HG03575 (cell line): ENCODE data around the gene HMBS.
A peak's percentile ranks its signal among the peaks of the same experiment; 100 is the strongest.

Experiments used
- ATAC-seq: cut with Tn5 transposase; IDR thresholded peaks from one replicate; pipeline ENCODE4 v1.9.1; 2021; ENCODE audit not compliant: unreplicated experiment, insufficient number of reproducible peaks, low FRiP score; ENCODE audit errors: extremely low read depth

HMBS gene

DNA sequence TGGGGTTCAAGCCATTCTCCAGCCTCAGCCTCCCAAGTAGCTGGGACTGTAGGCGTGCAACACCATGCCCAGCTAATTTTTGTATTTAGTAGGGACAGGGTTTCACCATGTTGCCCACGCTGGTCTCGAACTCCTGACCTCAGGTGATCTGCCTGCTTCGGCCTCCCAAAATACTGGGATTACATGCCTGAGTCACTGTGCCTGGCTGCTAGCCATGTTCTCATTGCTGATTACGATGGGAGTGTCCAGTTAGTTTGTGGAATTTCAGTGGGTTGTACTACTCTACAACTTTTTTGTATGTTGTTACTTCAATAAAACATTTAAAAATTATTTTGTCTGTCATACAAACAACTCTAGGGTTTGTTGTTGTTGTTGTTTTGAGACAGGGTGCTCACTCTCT is 21.9 kb upstream of the HMBS start:
- ATAC-seq: no peak

DNA sequence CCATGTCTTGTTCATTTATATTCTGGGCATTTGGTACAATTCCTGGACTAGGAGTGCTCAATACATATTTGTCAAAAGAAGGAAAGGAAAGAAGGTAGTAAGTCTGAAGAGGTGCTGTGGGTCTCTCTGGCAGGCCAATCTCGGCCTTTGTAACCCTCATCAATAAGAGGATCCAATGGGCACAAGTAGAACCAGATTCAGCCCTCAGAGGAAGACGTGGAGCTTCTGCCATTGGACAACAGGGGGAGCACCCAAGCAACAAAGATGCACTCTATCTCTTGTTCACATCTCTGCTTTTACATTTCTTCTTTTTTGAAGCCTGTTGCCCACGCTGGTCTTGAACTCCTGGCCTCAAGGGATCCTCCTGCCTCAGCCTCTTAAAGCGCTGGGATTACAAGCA is 19.3 kb upstream of the HMBS start:
- ATAC-seq: no peak

DNA sequence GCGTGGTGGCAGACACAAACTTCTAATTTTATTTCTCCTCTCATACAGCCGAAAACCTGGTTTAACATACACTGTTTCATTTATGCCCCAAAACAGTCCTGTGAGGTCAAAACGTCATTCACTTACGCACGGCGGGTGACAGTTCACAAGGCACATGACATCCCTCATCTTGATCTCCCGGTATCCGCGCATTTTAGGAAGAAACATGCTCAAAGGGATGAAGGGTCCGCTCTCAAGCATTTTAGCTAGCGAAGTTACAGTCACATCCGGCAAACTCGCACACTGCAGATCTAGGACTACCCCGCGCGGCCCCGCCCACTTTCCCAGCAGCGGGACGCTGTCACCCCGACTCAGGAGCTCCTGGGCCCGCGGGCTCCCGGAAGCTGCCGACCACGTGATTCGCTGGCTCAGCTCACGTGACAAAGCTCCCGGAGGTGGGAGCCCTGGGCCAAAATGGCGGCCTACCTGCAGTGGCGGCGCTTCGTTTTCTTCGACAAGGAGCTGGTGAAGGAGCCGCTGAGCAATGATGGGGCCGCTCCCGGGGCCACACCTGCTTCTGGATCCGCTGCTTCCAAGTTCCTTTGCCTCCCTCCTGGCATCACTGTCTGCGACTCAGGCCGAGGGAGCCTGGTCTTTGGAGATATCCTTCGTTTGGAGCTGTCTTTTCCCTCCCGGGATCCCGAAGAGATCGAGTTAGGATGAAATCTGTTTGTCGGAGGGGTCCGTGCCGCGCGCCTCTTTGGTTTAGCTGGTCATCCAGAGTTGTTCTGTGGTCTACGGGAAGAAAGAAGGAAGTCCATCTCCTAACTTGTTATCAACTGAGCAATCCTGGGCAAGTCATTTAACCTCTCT is 17.1 kb upstream of the HMBS start, which contains the start of gene VPS11:
TSS of gene VPS11 (plus strand) at position 448 of the 852 bp plus-strand sequence. CDS start at position 454, 6 bp downstream.
- ATAC-seq: peak; percentile 59

DNA sequence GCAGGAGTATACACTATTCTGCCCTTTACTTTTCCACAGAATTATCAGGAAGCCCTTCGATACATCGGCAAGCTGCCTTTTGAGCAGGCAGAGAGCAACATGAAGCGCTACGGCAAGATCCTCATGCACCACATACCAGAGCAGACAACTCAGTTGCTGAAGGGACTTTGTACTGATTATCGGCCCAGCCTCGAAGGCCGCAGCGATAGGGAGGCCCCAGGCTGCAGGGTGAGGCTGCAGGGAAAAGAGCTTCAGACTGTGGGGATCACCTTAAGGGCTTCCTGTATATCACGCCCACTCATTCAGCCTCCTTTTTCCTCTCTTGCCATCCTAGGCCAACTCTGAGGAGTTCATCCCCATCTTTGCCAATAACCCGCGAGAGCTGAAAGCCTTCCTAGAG is 6.8 kb upstream of the HMBS start:
- no peak for ATAC-seq

DNA sequence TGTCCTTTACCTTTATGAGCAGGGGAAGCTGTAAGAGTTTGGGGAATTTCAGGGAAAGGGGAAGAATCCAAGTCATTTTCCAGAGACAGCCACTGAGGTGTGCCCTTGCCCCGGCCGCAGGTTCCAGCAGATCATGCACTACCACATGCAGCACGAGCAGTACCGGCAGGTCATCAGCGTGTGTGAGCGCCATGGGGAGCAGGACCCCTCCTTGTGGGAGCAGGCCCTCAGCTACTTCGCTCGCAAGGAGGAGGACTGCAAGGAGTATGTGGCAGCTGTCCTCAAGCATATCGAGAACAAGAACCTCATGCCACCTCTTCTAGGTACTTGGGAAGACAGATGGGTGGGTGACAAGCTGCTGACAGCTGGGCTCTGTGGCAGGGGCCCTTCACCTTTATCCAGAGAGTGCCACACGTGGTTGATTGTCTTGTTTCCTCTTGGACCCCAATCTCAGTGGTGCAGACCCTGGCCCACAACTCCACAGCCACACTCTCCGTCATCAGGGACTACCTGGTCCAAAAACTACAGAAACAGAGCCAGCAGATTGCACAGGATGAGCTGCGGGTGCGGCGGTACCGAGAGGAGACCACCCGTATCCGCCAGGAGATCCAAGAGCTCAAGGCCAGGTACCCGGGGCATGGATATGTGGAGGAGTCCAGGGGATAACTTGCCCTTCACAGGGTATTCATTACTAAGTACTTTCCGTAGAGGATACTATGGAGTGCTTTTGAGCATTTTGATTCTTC is 5.8 kb upstream of the HMBS start:
- ATAC-seq: no peak

DNA sequence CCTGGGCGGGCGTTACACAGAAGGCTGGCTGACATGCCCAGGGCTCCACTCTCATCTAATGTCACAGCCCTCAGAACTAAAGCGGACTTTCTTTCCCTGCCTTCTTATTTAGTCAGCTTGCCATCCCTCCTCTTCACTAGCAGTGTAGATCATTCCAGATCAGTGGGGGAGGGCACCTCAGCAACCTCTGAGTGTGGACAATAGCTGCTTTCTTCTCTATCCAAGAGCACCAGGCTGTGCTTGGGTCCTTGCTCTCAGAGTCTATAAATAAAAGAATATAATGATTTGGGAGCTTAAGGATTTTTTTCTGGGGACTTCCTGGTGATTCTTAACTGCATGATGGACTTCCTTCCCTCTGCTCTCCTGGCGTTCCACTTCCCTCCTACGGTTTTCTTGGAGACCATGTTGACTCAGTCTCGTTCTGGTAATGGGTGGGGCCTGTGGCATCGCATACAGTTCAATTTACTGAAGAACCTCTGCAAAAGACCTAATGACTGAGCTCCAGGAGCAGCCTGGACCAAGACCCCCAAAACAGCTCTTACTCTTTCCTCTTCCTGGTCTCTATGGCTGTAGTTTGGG is 2.9 kb upstream of the HMBS start:
- ATAC-seq: no peak

DNA sequence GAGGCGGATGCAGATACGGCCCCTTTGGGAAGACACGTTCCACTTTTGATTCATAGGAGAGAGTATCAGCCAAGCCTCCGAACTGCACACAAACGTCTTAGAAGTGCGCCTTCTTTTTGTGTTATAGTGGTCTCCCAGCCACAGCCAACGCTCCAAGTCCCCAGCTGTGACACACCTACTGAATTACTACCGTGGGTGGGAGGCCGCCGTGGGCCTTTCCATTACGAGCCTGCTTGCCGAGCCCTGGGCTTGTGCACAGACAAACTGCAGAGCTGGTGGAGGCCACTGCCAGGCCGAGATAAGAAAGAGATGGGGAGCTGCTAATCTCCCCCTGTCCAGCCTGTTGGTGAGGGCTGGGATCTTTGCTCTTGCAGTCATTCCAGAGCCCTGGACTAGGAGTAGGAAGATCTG is 761 bp downstream of the HMBS start:
- no peak for ATAC-seq

DNA sequence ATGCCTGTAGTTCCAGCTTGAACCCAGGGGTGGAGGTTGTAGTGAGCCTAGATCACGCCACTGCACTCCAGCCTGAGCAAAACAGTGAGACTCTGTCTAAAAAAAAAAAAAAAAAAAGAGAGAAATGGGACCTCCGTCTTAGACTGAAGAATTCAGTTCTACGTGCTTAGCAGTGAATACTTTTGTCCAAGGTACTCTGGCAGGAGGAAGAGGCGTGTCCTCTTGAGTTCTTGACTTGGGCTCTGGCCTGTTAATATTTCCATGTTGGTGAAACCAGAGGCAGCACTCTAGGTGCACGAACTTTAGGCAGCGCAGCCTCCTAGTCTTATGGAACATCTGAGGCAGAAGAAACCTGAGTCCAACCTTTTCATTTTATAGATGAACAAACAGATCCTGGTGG is 2.4 kb downstream of the HMBS start:
- no peak for ATAC-seq

DNA sequence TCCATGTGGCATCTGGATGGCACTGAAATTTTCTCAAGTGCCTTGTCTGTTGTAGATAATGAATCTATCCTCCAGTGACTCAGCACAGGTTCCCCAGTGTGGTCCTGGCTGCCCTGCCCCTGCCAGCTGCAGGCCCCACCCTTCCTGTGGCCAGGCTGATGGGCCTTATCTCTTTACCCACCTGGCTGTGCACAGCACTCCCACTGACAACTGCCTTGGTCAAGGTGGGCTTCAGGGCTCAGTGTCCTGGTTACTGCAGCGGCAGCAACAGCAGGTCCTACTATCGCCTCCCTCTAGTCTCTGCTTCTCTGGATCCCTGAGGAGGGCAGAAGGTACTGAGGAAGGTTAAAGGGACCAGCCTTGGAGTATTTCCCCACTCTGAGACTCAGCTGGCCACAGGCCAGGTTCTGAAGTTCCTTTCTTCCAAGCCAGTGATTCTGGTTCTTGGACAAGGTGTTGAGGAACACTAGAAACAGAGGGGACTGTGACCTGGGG is 3.1 kb downstream of the HMBS start:
- ATAC-seq: no peak

DNA sequence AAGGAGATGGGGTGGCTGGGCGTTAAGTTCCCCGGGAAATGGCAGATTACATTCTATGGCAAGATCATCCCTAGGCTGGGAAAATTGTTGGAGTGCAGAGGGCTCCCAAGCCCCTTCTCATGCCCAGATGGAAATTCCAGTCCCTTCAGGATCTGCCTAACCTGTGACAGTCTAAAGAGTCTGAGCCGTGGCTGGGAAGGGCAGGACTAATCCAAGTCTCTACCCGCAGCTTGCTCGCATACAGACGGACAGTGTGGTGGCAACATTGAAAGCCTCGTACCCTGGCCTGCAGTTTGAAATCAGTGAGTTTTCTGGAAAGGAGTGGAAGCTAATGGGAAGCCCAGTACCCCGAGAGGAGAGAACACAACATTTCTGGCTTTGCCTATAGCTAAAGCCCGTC is 3.7 kb downstream of the HMBS start:
- ATAC-seq: no peak

DNA sequence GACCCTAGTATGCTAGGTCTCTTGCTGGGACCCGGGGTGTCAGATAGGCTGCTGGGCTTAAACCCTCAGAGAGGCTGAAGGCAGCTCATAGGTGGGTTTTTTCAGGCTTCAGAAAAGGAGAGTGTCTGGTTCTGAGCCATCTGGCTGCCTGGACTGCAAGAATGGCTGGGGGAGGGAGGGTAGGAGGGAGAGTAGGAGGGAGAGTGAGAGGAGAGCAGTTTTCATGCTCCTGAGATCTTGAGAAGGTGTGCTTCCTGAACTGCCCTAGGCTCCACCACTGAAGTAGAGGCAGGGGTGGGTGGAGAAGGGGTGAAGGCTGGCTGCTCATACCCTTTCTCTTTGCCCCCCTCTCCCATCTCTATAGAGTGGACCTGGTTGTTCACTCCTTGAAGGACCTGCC is 4.6 kb downstream of the HMBS start:
- ATAC-seq: no peak

DNA sequence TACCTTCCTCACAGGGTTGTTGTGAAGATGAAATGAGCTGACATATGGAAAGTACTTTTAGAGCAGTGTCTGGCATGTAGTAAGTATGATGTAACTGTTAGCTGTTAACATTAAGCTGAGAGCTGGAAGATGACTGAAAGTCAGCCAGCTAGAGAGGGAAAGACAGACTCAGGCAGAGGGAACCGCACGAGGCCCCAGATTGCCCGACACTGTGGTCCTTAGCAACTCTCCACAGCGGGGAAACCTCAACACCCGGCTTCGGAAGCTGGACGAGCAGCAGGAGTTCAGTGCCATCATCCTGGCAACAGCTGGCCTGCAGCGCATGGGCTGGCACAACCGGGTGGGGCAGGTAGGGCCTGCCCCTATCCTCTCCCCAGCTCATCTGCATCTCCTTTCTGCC is 6.5 kb downstream of the HMBS start:
- no peak for ATAC-seq

DNA sequence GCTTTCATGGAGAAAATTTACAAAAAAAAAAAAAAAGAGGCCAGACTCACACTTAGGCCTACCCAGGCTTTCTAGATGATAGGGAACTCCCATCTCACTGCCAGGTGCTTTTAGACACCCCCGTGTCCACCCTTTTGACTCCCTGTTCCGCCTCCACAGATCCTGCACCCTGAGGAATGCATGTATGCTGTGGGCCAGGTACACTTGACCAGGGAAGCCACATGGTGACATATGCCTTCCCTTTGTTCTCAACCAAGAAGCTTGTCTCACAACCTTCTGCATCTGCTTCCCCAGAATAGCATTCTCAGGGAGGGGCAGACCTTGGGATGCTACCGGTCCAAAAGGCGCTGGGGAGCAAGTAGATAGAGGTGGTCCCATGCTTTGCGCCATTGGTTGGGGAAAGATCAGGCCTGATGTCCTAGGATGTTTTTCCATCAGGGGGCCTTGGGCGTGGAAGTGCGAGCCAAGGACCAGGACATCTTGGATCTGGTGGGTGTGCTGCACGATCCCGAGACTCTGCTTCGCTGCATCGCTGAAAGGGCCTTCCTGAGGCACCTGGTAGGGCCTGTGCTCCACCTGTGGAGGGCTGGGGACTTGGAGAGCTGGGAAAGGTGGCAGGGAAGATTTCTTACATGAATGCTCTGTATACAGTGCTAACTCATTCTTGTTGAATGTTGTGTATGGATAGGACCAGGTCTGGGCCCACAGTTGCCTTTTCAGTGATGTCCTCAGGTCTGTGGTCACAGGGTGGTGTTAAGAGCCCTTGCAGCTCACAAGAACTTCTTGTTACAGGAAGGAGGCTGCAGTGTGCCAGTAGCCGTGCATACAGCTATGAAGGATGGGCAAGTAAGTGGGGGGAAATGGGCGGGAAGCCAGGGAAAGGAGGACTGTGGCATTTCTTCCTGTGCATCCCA is 7.5 kb downstream of the HMBS start:
- no peak for ATAC-seq

DNA sequence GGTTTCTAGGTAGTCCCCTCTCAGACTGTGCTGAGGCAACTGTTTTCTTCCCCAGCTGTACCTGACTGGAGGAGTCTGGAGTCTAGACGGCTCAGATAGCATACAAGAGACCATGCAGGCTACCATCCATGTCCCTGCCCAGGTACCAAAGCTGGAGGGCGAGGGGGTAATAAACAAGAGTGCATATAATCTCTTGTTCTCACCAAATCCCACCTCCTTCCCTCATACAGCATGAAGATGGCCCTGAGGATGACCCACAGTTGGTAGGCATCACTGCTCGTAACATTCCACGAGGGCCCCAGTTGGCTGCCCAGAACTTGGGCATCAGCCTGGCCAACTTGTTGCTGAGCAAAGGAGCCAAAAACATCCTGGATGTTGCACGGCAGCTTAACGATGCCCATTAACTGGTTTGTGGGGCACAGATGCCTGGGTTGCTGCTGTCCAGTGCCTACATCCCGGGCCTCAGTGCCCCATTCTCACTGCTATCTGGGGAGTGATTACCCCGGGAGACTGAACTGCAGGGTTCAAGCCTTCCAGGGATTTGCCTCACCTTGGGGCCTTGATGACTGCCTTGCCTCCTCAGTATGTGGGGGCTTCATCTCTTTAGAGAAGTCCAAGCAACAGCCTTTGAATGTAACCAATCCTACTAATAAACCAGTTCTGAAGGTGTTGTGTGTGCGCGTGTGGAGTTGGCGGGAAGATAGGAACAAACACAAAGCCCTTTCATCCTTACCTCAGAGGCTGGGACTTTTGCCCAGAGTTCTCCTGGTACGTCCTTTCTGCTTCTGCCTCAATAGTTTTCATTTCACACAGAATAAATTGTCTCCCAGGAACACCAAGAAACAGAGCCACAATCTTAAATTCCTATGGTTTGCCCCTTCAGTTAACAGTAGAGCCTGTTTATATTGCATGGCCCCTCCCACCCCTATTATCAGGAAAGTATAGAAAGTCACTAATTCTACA is 8.5 kb downstream of the HMBS start:
- no peak for ATAC-seq

DNA sequence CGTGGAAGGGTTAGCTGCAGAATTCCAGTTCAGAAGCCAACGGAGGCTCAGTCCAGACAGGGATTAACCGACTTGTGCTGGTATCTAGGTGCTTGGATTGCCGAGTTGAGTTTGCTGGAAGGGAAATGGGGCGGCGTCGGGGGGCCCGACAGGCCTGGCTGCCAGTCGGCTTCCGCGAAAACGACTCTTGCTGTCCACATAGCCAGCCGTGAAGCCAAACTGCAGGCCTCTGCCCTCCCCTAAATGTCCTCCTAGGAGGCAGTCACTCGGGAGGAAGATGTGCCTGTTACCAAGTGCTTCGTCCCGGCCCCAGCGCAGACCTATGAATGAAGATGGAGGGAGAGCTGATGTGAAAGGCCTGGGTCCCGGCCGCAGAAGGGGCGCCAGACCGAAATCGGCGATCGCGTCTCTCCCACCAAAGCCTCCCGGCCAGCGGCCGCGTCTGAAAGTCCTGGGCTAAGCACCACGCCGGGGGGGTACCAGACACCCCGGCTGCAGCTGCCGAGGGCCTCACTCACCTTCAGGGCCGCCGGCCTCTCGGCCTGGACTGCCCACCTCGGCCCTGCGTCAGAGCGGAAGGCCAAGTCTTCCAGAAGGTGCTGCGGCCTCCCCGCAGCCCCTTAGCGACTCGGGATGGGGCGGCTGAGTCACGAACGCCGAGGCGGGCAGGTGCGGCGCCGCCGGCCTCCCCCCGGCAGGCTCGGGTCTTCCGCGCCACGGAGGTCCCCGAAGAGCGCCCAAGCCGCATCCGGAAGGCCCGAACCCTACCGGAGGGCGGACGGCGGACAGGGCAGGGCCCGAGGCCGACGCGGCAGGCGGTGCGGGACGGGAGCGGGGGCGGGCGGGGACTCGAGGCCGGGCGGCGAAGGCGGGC is 9.5 kb downstream of the HMBS start:
- no peak for ATAC-seq

DNA sequence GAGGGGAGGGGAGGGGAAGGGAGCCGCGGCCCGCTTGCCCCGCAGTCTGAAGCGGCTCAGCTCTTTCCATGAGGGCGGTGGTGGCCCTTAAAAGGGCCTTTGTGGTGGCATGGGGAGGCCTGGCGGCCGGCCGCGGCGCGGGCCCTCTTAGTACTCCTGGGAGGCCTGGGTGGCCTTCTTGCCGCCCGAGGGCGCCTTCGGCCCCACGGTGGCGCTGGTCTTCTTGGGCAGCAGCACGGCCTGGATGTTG is 10.1 kb downstream of the HMBS start:
- ATAC-seq: no peak
